HepG2 (cell line): Measurements from ENCODE around the gene SFXN1. TPM values are rescaled to one million over a fixed set of nuclear protein-coding genes. Genes with fewer than 3 reads are reported as not detected.

Experiments used
- ATAC-seq: fragments of 200-7000 bp; cut with Tn5 transposase; 3 replicates; pipeline ENCODE4 v1.9.1; 2020; ENCODE audit warnings: mild to moderate bottlenecking, moderate library complexity
- BruUV-seq: library from RNA; stranded (reverse); fragments of 400-500 nt; replicated peaks from 2 replicates; lab custom pipeline; 2021; lab: Mats Ljungman, UMichigan
- CTCF ChIA-PET: fragments of 300-600 bp; formaldehyde crosslinking; extraction: SDS; loops from one replicate; lab custom pipeline; 2021; ENCODE audit warnings: low total read pairs, inconsistent platforms, low intra/inter-chr PET ratio; lab: Yijun Ruan, JAX
- POLR2A ChIA-PET: fragments of 350-600 bp; sonication (Branson Sonifier 250); formaldehyde crosslinking; loops from one replicate; lab custom pipeline; 2020; ENCODE audit warnings: antibody characterized with exemption, inconsistent platforms; lab: Yijun Ruan, JAX
- DNase-seq: peaks from one replicate; pipeline ENCODE4 v3.0.0-alpha.2; 2015; ENCODE audit warnings: low spot score
- FAIRE-seq: peaks from 3 replicates; lab custom pipeline; 2011; peaks lifted over from hg19 to GRCh38; lab: Jason Lieb, UNC
- H2AFZ ChIP-seq: one replicate; pipeline ENCODE4 v1.6.1; 2011; ENCODE audit warnings: low read length, inconsistent platforms
- H3K27ac ChIP-seq: fragments of 300-600 bp; 3 replicates; pipeline ENCODE4 v1.8.0; 2011; ENCODE audit warnings: mixed run types, mild to moderate bottlenecking, mixed read lengths, low read length, inconsistent platforms; ENCODE audit not compliant: insufficient read depth; ENCODE audit errors: extremely low read length
- H3K27me3 ChIP-seq, 2 experiments: fragments of 200-600 bp in 1 of 2; 2 replicates in 1 of 2; 3 replicates in 1 of 2; pipeline versions ENCODE4 v1.6.0 to v1.8.0; 2011; ENCODE audit warnings: low read length in 2 of 2, mild to moderate bottlenecking in 2 of 2, moderate library complexity in 2 of 2, inconsistent platforms in 1 of 2; ENCODE audit not compliant: insufficient read depth in 2 of 2, control insufficient read depth in 1 of 2
- H3K36me3 ChIP-seq, 2 experiments: fragments of 200-600 bp in 1 of 2; replicated peaks in 1 of 2; 2 replicates in 1 of 2; 3 replicates in 1 of 2; pipeline versions ENCODE4 v1.5.1 to v1.8.0; 2011; ENCODE audit warnings: low read length in 2 of 2, inconsistent platforms in 1 of 2; ENCODE audit not compliant: insufficient read depth in 2 of 2, control insufficient read depth in 1 of 2
- H3K4me1 ChIP-seq: 2 replicates; pipeline ENCODE4 v1.5.1; 2012; ENCODE audit warnings: low read length, inconsistent platforms; ENCODE audit not compliant: insufficient read depth
- H3K4me2 ChIP-seq: 2 replicates; pipeline ENCODE4 v1.6.0; 2011; ENCODE audit warnings: low read depth, low read length, inconsistent platforms
- H3K4me3 ChIP-seq, 3 experiments: fragments of 200-600 bp in 1 of 3; sonication (generic), shearing (Covaris generic) in 1 of 3; replicated peaks in 1 of 3; 2 replicates each; pipeline ENCODE4 v1.5.1; 2011 to 2016; ENCODE audit warnings: low read length in 3 of 3, inconsistent platforms in 2 of 3, low read depth in 2 of 3, mild to moderate bottlenecking in 2 of 3, control low read depth in 1 of 3, mixed read lengths in 1 of 3; ENCODE audit not compliant: insufficient read depth in 1 of 3
- H3K79me2 ChIP-seq: one replicate; pipeline ENCODE4 v1.6.1; 2011; ENCODE audit warnings: low read length, inconsistent platforms; ENCODE audit not compliant: insufficient read depth
- H3K9ac ChIP-seq: 2 replicates; pipeline ENCODE4 v1.6.0; 2011; ENCODE audit warnings: mild to moderate bottlenecking, low read depth, low read length, inconsistent platforms; ENCODE audit not compliant: insufficient read depth
- H3K9me3 ChIP-seq: 2 replicates; pipeline ENCODE4 v1.5.1; 2012; ENCODE audit warnings: mild to moderate bottlenecking, low read length
- H4K20me1 ChIP-seq: 2 replicates; pipeline ENCODE4 v1.6.0; 2011; ENCODE audit warnings: inconsistent platforms, mild to moderate bottlenecking, low read length, moderate library complexity; ENCODE audit not compliant: insufficient read depth
- BATF2 ChIP-seq: sonication (generic); formaldehyde crosslinking; IDR thresholded peaks from 2 replicates; pipeline ENCODE4 v1.8.0; 2022; ENCODE audit warnings: mild to moderate bottlenecking, missing genetic modification reagents, moderate library complexity
- BORCS8-MEF2B ChIP-seq: sonication (generic); formaldehyde crosslinking; IDR thresholded peaks from 2 replicates; pipeline ENCODE4 v1.8.0; 2022; ENCODE audit warnings: mild to moderate bottlenecking, missing genetic modification reagents
- CBFB ChIP-seq: sonication (generic); formaldehyde crosslinking; IDR thresholded peaks from 2 replicates; pipeline ENCODE4 v1.4.0; 2020; ENCODE audit warnings: missing genetic modification reagents
- DDIT3 ChIP-seq: sonication (generic); formaldehyde crosslinking; IDR thresholded peaks from 2 replicates; pipeline ENCODE4 v1.4.0; 2020; ENCODE audit warnings: mild to moderate bottlenecking, missing genetic modification reagents
- HNRNPLL ChIP-seq: fragments of 200-400 bp; formaldehyde crosslinking; IDR thresholded peaks from 2 replicates; pipeline ENCODE4 v1.6.1; 2017; ENCODE audit warnings: mild to moderate bottlenecking, low read depth, low read length; ENCODE audit not compliant: poor library complexity, severe bottlenecking
- JDP2 ChIP-seq: sonication (generic); formaldehyde crosslinking; IDR thresholded peaks from 2 replicates; pipeline ENCODE4 v1.8.1; 2022; ENCODE audit warnings: missing genetic modification reagents, borderline replicate concordance
- LCORL ChIP-seq, 2 experiments: fragments of 450-650 bp in 1 of 2; sonication (generic) in 1 of 2; formaldehyde crosslinking in 1 of 2; IDR thresholded peaks; 2 replicates each; pipeline versions ENCODE4 v1.5.0 to v1.6.1; 2017 to 2020; ENCODE audit warnings: antibody characterized with exemption in 1 of 2, missing genetic modification reagents in 1 of 2
- PREB ChIP-seq: sonication (generic); formaldehyde crosslinking; IDR thresholded peaks from 2 replicates; pipeline ENCODE4 v1.4.0; 2020; ENCODE audit warnings: missing genetic modification reagents
- SIX4 ChIP-seq: sonication (generic); formaldehyde crosslinking; IDR thresholded peaks from 2 replicates; pipeline ENCODE4 v1.4.0; 2020; ENCODE audit warnings: missing genetic modification reagents
- ZBTB33 ChIP-seq: sonication (generic); formaldehyde crosslinking; IDR thresholded peaks from 2 replicates; pipeline ENCODE4 v1.4.0; 2020; ENCODE audit warnings: missing genetic modification reagents
- ZNF577 ChIP-seq: sonication (generic); formaldehyde crosslinking; IDR thresholded peaks from 2 replicates; pipeline ENCODE4 v1.4.0; 2020; ENCODE audit warnings: mild to moderate bottlenecking, low read depth, missing genetic modification reagents, borderline replicate concordance
- WGBS: methylation state at CpG from one replicate; pipeline ENCODE4 v1.1.6; 2017; ENCODE audit warnings: low lambda C conversion rate; 5-methylcytosine and 5-hydroxymethylcytosine counted together
- in situ Hi-C: cut with HindIII; loops from 2 replicates; pipeline ENCODE4 v1.10.0; 2017; ENCODE audit warnings: low pct_unique_long_range_greater_than_20kb; ENCODE audit not compliant: extremely low pct_ligation_motif_present
- intact Hi-C: fragments of 100-400 bp; cut with micrococcal nuclease; formaldehyde crosslinking; loops from one replicate; pipeline ENCODE4 v1.10.0; 2022; ENCODE audit not compliant: unreplicated experiment
- polyA plus RNA-seq, 8 experiments: library from polyadenylated mRNA; depleted of rRNA in 3 of 8; stranded (reverse) in 7 of 8; unstranded in 1 of 8; fragments of >200 nt; fragmentation: Illumina TruSeq in 4 of 8; extraction: Trizol in 4 of 8; gene quantifications; 2 replicates each; pipeline versions ENCODE4 v1.2.1 to v1.2.3, GENCODE V29; 2011 to 2016; ENCODE audit warnings: low read depth in 4 of 8, missing spikeins in 1 of 8, mixed read lengths in 1 of 8; ENCODE audit not compliant: insufficient read depth in 1 of 8
- total RNA-seq, 5 experiments: library from RNA; depleted of rRNA; stranded (reverse); fragments of >200 nt; fragmentation: Illumina TruSeq; extraction: Trizol; gene quantifications; 2 replicates each; pipeline ENCODE4 v1.2.3, GENCODE V29; 2016; ENCODE audit warnings: low read depth in 1 of 5

SFXN1 gene
- total and polyA plus RNA-seq, 2 of the 13 experiments (the other 11 are each of a cell fraction or from before 2014, with no cell fraction given) = 122 to 135 TPM

GRCh38 chr5:175542232-175542965 lies 64.0 kb downstream of the SFXN1 start:
- H2AFZ ChIP-seq = no peak overlapping the region
- TF ChIP-seq LCORL (IDR thresholded peaks at IDR 0.05) (peak; percentile 43; the same call in 1 of the 2 replicates), LCORL (CRISPR knock-in tag; IDR thresholded peaks at IDR 0.05) (no peak), JDP2 (CRISPR knock-in tag) (no peak)
- DNase-seq (no peak), FAIRE-seq (no peak), ATAC-seq (no peak)
- H3K9ac ChIP-seq = no peak overlapping the region
- H3K79me2 ChIP-seq = no peaks in the 10 kb centered on the region
- intact Hi-C loops (no loop called here), in situ Hi-C loops (loop anchor here (25.0 kb wide), 1 partner anchor 345 kb away; no protein-coding TSS in a partner anchor)
- BruUV-seq = no TSS peak
- ChIA-PET POLR2A (interaction anchor here (0.6 kb wide), 1 partner anchor 1652 kb away, joined by 3 read pairs; no protein-coding TSS in a partner anchor), CTCF (no interaction called here)
- H3K9me3 ChIP-seq = no peaks in the 10 kb centered on the region
- no peak overlapping the region for H3K4me2 ChIP-seq
- H3K36me3 ChIP-seq = no peaks in the 10 kb centered on the region
- no peaks in the 10 kb centered on the region for H3K4me1 ChIP-seq
- peaks cover 0 to 20% of the 10 kb centered on the region in 2 experiments; a peak in 2 of 5 replicates for H3K27me3 ChIP-seq
- H4K20me1 ChIP-seq = no peaks in the 10 kb centered on the region
- no peak overlapping the region for H3K4me3 ChIP-seq
- WGBS = 33% methylated on average over 5 of the region's 5 CpGs
- no peak overlapping the region for H3K27ac ChIP-seq

GRCh38 chr5:175542966-175543235 lies 64.5 kb downstream of the SFXN1 start:
- Histone ChIP-seq H3K4me1 (no peaks in the 10 kb centered on the region), H3K4me2 (no peak overlapping the region), H3K79me2 (no peaks in the 10 kb centered on the region), H3K9ac (no peak overlapping the region), H4K20me1 (no peaks in the 10 kb centered on the region), H3K27ac (no peak overlapping the region), H3K4me3 (no peak overlapping the region), H3K27me3 (peaks cover 0 to 21% of the 10 kb centered on the region in 2 experiments; a peak in 2 of 5 replicates), H3K9me3 (no peaks in the 10 kb centered on the region), H2AFZ (no peak overlapping the region), H3K36me3 (no peaks in the 10 kb centered on the region)
- no TSS peak for BruUV-seq
- ATAC-seq (no peak), DNase-seq (no peak), FAIRE-seq (no peak)
- in situ Hi-C loops = loop anchor here (25.0 kb wide), 1 partner anchor 344 kb away; no protein-coding TSS in a partner anchor
- no peak for TF ChIP-seq CBFB
- no peak for TF ChIP-seq ZNF577 (CRISPR knock-in tag)
- no peak for TF ChIP-seq DDIT3
- no peak for TF ChIP-seq ZBTB33 (CRISPR knock-in tag)
- no peak for TF ChIP-seq BATF2 (CRISPR knock-in tag)
- TF ChIP-seq SIX4 (CRISPR knock-in tag) = no peak
- TF ChIP-seq HNRNPLL = no peak
- TF ChIP-seq BORCS8-MEF2B (CRISPR knock-in tag) = no peak
- no peak for TF ChIP-seq PREB (CRISPR knock-in tag)
- intact Hi-C loops = no loop called here
- POLR2A ChIA-PET = interaction anchor here (0.6 kb wide), 1 partner anchor 1652 kb away, joined by 3 read pairs; no protein-coding TSS in a partner anchor
- CTCF ChIA-PET = no interaction called here
- WGBS = no CpG with 5 or more reads among the region's 1 CpG
